Liver (tissue), 9 donors: ENCODE results near the gene KRTAP12-4. TPM values are rescaled to one million over a fixed set of nuclear protein-coding genes. Genes with fewer than 3 reads are reported as not detected.
"Not testable (repeated sequence)": the region's sequence is repeated elsewhere in the genome, so short reads cannot be mapped to it uniquely, and the experiment has no call there.

Experiments used
- DNase-seq: peaks from one replicate; pipeline ENCODE4 v3.0.0-alpha.2; 2017; ENCODE audit warnings: low spot score
- H3K27ac ChIP-seq, 2 donors: one replicate each; pipeline ENCODE4 v1.7.0; 2013; ENCODE audit warnings: inconsistent platforms in 2 of 2, low read length in 2 of 2, control low read depth in 1 of 2, low read depth in 1 of 2, mild to moderate bottlenecking in 1 of 2
- H3K27me3 ChIP-seq, 4 donors: one replicate each; pipeline versions ENCODE4 v1.6.1 to v1.7.0; 2013; ENCODE audit warnings: low read length in 3 of 4, inconsistent platforms in 1 of 4, mild to moderate bottlenecking in 1 of 4, moderate library complexity in 1 of 4; ENCODE audit not compliant: control insufficient read depth in 4 of 4, insufficient read depth in 4 of 4
- H3K36me3 ChIP-seq, 4 donors: one replicate each; pipeline versions ENCODE4 v1.6.1 to v1.7.0; 2013; ENCODE audit warnings: low read length in 3 of 4, mild to moderate bottlenecking in 3 of 4, low read depth in 1 of 4, moderate library complexity in 1 of 4; ENCODE audit not compliant: control insufficient read depth in 4 of 4, insufficient read depth in 3 of 4
- H3K4me1 ChIP-seq, 4 donors: one replicate each; pipeline versions ENCODE4 v1.6.1 to v1.7.0; 2013; ENCODE audit warnings: low read length in 3 of 4, mild to moderate bottlenecking in 3 of 4, moderate library complexity in 1 of 4; ENCODE audit not compliant: control insufficient read depth in 4 of 4, insufficient read depth in 4 of 4
- H3K4me3 ChIP-seq, 3 donors: one replicate each; pipeline versions ENCODE4 v1.6.1 to v1.7.0; 2013; ENCODE audit warnings: low read length in 3 of 3, control low read depth in 1 of 3, low read depth in 1 of 3, mild to moderate bottlenecking in 1 of 3
- H3K9ac ChIP-seq, 2 donors: one replicate each; pipeline ENCODE4 v1.7.0; 2013; ENCODE audit warnings: low read length in 2 of 2, mild to moderate bottlenecking in 2 of 2, moderate library complexity in 2 of 2, control low read depth in 1 of 2, low read depth in 1 of 2
- H3K9me3 ChIP-seq, 4 donors: one replicate each; pipeline versions ENCODE4 v1.6.1 to v1.7.0; 2013; ENCODE audit warnings: low read length in 3 of 4; ENCODE audit not compliant: control insufficient read depth in 4 of 4
- EGR1 ChIP-seq, 2 donors: IDR thresholded peaks; 2 replicates each; pipeline ENCODE4 v1.6.1; 2016 to 2018; ENCODE audit warnings: antibody characterized with exemption in 2 of 2, low read depth in 2 of 2
- FOXA1 ChIP-seq: IDR thresholded peaks from 2 replicates; pipeline ENCODE4 v1.6.1; 2016; ENCODE audit warnings: antibody characterized with exemption
- FOXA2 ChIP-seq: IDR thresholded peaks from 2 replicates; pipeline ENCODE4 v1.6.1; 2016; ENCODE audit warnings: antibody characterized with exemption
- GABPA ChIP-seq, 2 donors: IDR thresholded peaks in 1 of 2; conservative IDR thresholded peaks in 1 of 2; 2 replicates each; pipeline ENCODE4 v1.6.1; 2016; ENCODE audit warnings: antibody characterized with exemption in 2 of 2, mild to moderate bottlenecking in 1 of 2, moderate library complexity in 1 of 2
- HNF4A ChIP-seq, 2 donors: conservative IDR thresholded peaks; 2 replicates each; pipeline ENCODE4 v1.6.1; 2016; ENCODE audit warnings: antibody characterized with exemption in 2 of 2, mild to moderate bottlenecking in 2 of 2
- HNF4G ChIP-seq: IDR thresholded peaks from 2 replicates; pipeline ENCODE4 v1.6.1; 2016; ENCODE audit warnings: antibody characterized with exemption
- JUND ChIP-seq, 2 donors: IDR thresholded peaks; 2 replicates each; pipeline ENCODE4 v1.6.1; 2016; ENCODE audit warnings: antibody characterized with exemption in 2 of 2
- NR2F2 ChIP-seq: IDR thresholded peaks from 2 replicates; pipeline ENCODE4 v1.6.1; 2016; ENCODE audit warnings: antibody characterized with exemption
- RAD21 ChIP-seq, 2 donors: IDR thresholded peaks; 2 replicates each; pipeline ENCODE4 v1.6.1; 2016; ENCODE audit warnings: antibody characterized with exemption in 2 of 2, mild to moderate bottlenecking in 2 of 2
- RXRA ChIP-seq, 2 donors: IDR thresholded peaks; 2 replicates each; pipeline ENCODE4 v1.6.1; 2017 to 2018; ENCODE audit warnings: antibody characterized with exemption in 2 of 2, mild to moderate bottlenecking in 1 of 2
- SP1 ChIP-seq: IDR thresholded peaks from 2 replicates; pipeline ENCODE4 v1.6.1; 2018; ENCODE audit warnings: antibody characterized with exemption, mild to moderate bottlenecking
- TAF1 ChIP-seq: conservative IDR thresholded peaks from 2 replicates; pipeline ENCODE4 v1.6.1; 2016; ENCODE audit warnings: antibody characterized with exemption, mild to moderate bottlenecking
- YY1 ChIP-seq: IDR thresholded peaks from 2 replicates; pipeline ENCODE4 v1.6.1; 2016; ENCODE audit warnings: antibody characterized with exemption, mild to moderate bottlenecking
- WGBS: extraction: QIAGEN DNeasy Blood & Tissue Kit; methylation state at CpG from one replicate; pipeline ENCODE4 v1.1.7; 2013; 5-methylcytosine and 5-hydroxymethylcytosine counted together
- polyA plus RNA-seq, 2 donors: library from polyadenylated mRNA; stranded (reverse) in 1 of 2; unstranded in 1 of 2; fragments of 200-250 nt in 1 of 2; fragments of >200 nt in 1 of 2; fragmentation: Nextera tagmentation in 1 of 2; extraction: Ambion mirVana in 1 of 2; gene quantifications; one replicate each; pipeline versions ENCODE4 v1.2.1 to v1.2.3, GENCODE V29; 2013 to 2015
- total RNA-seq, 2 donors: library from RNA; depleted of rRNA; stranded (reverse); fragments of >200 nt; gene quantifications; one replicate each; pipeline ENCODE4 v1.2.3, GENCODE V29; 2014
- TF ChIP-seq, protein P1 (sequence below): fragments of 150-350 bp; IDR thresholded peaks from 2 replicates; pipeline ENCODE4 v1.5.1; 2017; ENCODE audit warnings: improper control_type of control experiment, low read depth, low read length; ENCODE audit not compliant: missing input control
- TF ChIP-seq, protein P2 (sequence below): IDR thresholded peaks from 2 replicates; pipeline ENCODE4 v1.6.1; 2016; ENCODE audit warnings: antibody characterized with exemption, mild to moderate bottlenecking
- TF ChIP-seq, protein P3 (sequence below): IDR thresholded peaks from 2 replicates; pipeline ENCODE4 v1.6.1; 2016; ENCODE audit warnings: antibody characterized with exemption
- TF ChIP-seq, protein P4 (sequence below): IDR thresholded peaks from 2 replicates; pipeline ENCODE4 v1.6.1; 2016; ENCODE audit warnings: antibody characterized with exemption
- TF ChIP-seq, protein P5 (sequence below): IDR thresholded peaks from 2 replicates; pipeline ENCODE4 v1.6.1; 2016; ENCODE audit warnings: antibody characterized with exemption
- donor health status: healthy.
- donor health status: healthy.
- donor health status: healthy.
- donor health status: healthy.
- donor health status: healthy.

Gene KRTAP12-4
- total and polyA plus RNA-seq, 4 donors = not detected

DNA sequence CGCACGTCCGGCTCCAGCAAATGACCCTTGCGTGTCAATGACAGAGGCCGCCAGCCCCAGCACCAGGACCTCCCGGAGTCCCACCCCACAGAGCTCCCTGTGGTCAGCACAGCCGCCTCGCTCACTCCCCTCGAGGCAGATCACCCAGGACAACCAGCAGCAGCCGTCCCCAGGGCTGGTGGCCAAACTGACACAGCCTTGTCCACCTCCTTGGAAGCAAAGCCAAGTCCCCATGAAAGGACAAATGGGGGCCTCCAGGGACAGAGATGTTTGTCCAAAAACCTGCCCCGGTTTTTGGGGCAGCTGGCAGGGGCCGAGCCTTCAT, 15.2 kb downstream of the KRTAP12-4 start:
- Histone ChIP-seq H3K4me1 (no peaks in the 10 kb centered on the region), H3K36me3 (no peaks in the 10 kb centered on the region), H3K9me3 (peaks cover 0 to 8% (median 4%) of the 10 kb centered on the region in 4 donors), H3K27ac (no peak overlapping the region), H3K27me3 (peaks cover 0 to 3% (median 0%) of the 10 kb centered on the region in 4 donors), H3K4me3 (no peak overlapping the region), H3K9ac (no peak overlapping the region)
- WGBS = 77% methylated on average over 12 of the region's 12 CpGs
- no peak for DNase-seq
- TF ChIP-seq, protein P1, sequence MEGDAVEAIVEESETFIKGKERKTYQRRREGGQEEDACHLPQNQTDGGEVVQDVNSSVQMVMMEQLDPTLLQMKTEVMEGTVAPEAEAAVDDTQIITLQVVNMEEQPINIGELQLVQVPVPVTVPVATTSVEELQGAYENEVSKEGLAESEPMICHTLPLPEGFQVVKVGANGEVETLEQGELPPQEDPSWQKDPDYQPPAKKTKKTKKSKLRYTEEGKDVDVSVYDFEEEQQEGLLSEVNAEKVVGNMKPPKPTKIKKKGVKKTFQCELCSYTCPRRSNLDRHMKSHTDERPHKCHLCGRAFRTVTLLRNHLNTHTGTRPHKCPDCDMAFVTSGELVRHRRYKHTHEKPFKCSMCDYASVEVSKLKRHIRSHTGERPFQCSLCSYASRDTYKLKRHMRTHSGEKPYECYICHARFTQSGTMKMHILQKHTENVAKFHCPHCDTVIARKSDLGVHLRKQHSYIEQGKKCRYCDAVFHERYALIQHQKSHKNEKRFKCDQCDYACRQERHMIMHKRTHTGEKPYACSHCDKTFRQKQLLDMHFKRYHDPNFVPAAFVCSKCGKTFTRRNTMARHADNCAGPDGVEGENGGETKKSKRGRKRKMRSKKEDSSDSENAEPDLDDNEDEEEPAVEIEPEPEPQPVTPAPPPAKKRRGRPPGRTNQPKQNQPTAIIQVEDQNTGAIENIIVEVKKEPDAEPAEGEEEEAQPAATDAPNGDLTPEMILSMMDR = no peak
- TF ChIP-seq TAF1 (no peak), YY1 (no peak), GABPA (IDR thresholded peaks at IDR 0.05 in 1 of 2, conservative IDR thresholded peaks at IDR 0.05 in 1 of 2) (no peak), RAD21 (IDR thresholded peaks at IDR 0.05) (no peak), RXRA (IDR thresholded peaks at IDR 0.05) (no peak), HNF4G (no peak), EGR1 (IDR thresholded peaks at IDR 0.05; ENCODE audit: low read depth in 2 of 2) (no peak), FOXA2 (no peak), SP1 (no peak), JUND (IDR thresholded peaks at IDR 0.05) (no peak), NR2F2 (no peak), FOXA1 (no peak), HNF4A (conservative IDR thresholded peaks at IDR 0.05) (no peak)
- TF ChIP-seq, protein P2, sequence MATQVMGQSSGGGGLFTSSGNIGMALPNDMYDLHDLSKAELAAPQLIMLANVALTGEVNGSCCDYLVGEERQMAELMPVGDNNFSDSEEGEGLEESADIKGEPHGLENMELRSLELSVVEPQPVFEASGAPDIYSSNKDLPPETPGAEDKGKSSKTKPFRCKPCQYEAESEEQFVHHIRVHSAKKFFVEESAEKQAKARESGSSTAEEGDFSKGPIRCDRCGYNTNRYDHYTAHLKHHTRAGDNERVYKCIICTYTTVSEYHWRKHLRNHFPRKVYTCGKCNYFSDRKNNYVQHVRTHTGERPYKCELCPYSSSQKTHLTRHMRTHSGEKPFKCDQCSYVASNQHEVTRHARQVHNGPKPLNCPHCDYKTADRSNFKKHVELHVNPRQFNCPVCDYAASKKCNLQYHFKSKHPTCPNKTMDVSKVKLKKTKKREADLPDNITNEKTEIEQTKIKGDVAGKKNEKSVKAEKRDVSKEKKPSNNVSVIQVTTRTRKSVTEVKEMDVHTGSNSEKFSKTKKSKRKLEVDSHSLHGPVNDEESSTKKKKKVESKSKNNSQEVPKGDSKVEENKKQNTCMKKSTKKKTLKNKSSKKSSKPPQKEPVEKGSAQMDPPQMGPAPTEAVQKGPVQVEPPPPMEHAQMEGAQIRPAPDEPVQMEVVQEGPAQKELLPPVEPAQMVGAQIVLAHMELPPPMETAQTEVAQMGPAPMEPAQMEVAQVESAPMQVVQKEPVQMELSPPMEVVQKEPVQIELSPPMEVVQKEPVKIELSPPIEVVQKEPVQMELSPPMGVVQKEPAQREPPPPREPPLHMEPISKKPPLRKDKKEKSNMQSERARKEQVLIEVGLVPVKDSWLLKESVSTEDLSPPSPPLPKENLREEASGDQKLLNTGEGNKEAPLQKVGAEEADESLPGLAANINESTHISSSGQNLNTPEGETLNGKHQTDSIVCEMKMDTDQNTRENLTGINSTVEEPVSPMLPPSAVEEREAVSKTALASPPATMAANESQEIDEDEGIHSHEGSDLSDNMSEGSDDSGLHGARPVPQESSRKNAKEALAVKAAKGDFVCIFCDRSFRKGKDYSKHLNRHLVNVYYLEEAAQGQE = no peak
- TF ChIP-seq, protein P3, sequence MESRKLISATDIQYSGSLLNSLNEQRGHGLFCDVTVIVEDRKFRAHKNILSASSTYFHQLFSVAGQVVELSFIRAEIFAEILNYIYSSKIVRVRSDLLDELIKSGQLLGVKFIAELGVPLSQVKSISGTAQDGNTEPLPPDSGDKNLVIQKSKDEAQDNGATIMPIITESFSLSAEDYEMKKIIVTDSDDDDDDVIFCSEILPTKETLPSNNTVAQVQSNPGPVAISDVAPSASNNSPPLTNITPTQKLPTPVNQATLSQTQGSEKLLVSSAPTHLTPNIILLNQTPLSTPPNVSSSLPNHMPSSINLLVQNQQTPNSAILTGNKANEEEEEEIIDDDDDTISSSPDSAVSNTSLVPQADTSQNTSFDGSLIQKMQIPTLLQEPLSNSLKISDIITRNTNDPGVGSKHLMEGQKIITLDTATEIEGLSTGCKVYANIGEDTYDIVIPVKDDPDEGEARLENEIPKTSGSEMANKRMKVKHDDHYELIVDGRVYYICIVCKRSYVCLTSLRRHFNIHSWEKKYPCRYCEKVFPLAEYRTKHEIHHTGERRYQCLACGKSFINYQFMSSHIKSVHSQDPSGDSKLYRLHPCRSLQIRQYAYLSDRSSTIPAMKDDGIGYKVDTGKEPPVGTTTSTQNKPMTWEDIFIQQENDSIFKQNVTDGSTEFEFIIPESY = no peak
- TF ChIP-seq, protein P4, sequence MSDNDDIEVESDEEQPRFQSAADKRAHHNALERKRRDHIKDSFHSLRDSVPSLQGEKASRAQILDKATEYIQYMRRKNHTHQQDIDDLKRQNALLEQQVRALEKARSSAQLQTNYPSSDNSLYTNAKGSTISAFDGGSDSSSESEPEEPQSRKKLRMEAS = no peak
- TF ChIP-seq, protein P5, sequence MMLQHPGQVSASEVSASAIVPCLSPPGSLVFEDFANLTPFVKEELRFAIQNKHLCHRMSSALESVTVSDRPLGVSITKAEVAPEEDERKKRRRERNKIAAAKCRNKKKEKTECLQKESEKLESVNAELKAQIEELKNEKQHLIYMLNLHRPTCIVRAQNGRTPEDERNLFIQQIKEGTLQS = no peak

DNA sequence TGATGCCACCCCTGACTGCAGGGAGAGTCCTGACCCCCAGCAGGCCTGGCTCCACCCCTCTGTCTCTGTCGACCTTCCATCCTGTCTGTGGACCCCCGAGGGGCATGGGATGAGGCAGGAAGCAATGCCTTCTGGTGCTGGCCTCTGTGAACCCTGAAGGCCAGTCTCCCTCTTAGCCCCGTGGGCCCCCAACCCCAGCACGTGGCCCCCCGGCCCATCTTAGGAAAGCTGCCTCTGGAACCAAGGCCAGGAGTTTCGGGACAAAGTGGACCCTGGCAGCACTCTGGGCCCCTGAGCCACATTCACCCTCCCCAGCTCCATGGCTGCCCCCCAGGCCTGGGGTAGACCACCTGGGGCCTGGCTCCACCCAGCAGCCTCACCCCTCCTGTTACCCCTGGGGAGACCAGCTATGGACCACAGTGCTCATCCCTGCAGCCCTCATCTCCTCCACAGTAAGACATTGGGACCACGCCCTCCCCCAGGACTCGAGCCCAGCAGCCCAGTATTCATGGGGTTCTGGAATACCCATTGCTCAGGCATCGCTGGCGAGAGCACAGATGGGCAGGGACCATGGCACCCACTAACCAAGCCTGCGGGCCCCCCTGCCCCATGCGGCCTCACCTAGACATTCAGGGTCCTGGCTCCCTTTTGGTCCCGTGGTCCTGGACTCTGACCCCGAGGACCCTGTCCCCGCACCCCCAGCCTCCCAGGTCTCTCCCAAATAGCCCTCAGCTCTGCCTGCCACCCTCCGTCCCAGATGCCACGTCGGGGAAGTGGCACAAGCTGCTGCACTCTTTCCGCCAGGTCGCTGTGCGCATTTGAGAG, 15.7 kb downstream of the KRTAP12-4 start:
- DNase-seq, H3K4me3 ChIP-seq, H3K9me3 ChIP-seq, H3K27ac ChIP-seq, H3K36me3 ChIP-seq, H3K9ac ChIP-seq, H3K4me1 ChIP-seq, H3K27me3 ChIP-seq: not testable (repeated sequence)
- 76% methylated on average over 21 of the region's 21 CpGs for WGBS

- H3K9me3 ChIP-seq, DNase-seq, H3K9ac ChIP-seq, H3K36me3 ChIP-seq, H3K27ac ChIP-seq, H3K27me3 ChIP-seq, H3K4me1 ChIP-seq, H3K4me3 ChIP-seq: not testable (repeated sequence)
- 64% methylated on average over 11 of the region's 12 CpGs for WGBS
Observed at GRCh38 chr21:44637851-44638348, 16.6 kb downstream of the KRTAP12-4 start.
